Common myeloid progenitor, CD34-positive (primary cell): ENCODE results near the gene PLEKHM3.

ENCODE experiments used
- CTCF ChIA-PET: fragments of 350-600 bp; sonication (Branson Sonifier 250); formaldehyde crosslinking; loops from one replicate; lab custom pipeline; 2021; ENCODE audit warnings: antibody characterized with exemption; lab: Charles Lee
- POLR2A ChIA-PET: fragments of 350-600 bp; sonication (Branson Sonifier 250); formaldehyde crosslinking; loops from one replicate; lab custom pipeline; 2021; ENCODE audit warnings: antibody characterized with exemption; lab: Charles Lee
- DNase-seq, 3 donors: peaks; one replicate each; pipeline versions ENCODE4 v3.0.0 to v3.0.0-alpha.2; 2013
- H3K27ac ChIP-seq, 2 experiments: 1 replicate in 1 of 2; 2 replicates in 1 of 2; pipeline ENCODE4 v1.7.0; 2013; ENCODE audit warnings: inconsistent platforms in 2 of 2, low read length in 2 of 2, mild to moderate bottlenecking in 2 of 2, low read depth in 1 of 2, moderate library complexity in 1 of 2; ENCODE audit not compliant: severe bottlenecking in 2 of 2, insufficient read depth in 1 of 2, poor library complexity in 1 of 2
- H3K27me3 ChIP-seq, 5 experiments: replicated peaks in 2 of 5; 1 replicate in 3 of 5; 2 replicates in 2 of 5; pipeline versions ENCODE4 v1.6.1 to v1.7.0; 2013; ENCODE audit warnings: low read length in 4 of 5, mild to moderate bottlenecking in 2 of 5, moderate library complexity in 2 of 5, inconsistent platforms in 1 of 5; ENCODE audit not compliant: insufficient read depth in 5 of 5, control insufficient read depth in 4 of 5
- H3K36me3 ChIP-seq, 4 experiments: 1 replicate in 2 of 4; 2 replicates in 2 of 4; pipeline versions ENCODE4 v1.6.1 to v1.7.0; 2013; ENCODE audit warnings: low read length in 3 of 4, control low read depth in 1 of 4, mild to moderate bottlenecking in 1 of 4; ENCODE audit not compliant: control insufficient read depth in 4 of 4, insufficient read depth in 4 of 4
- H3K4me1 ChIP-seq, 4 experiments: 1 replicate in 3 of 4; 2 replicates in 1 of 4; pipeline versions ENCODE4 v1.6.1 to v1.7.1; 2013; ENCODE audit warnings: low read length in 3 of 4, mild to moderate bottlenecking in 3 of 4, control low read depth in 1 of 4, inconsistent platforms in 1 of 4, moderate library complexity in 1 of 4; ENCODE audit not compliant: control insufficient read depth in 4 of 4, insufficient read depth in 4 of 4; ENCODE audit errors: control extremely low read depth in 1 of 4
- H3K4me3 ChIP-seq, 7 experiments: 1 replicate in 4 of 7; 2 replicates in 3 of 7; pipeline versions ENCODE4 v1.5.1 to v1.7.0; 2013; ENCODE audit warnings: mild to moderate bottlenecking in 7 of 7, low read length in 6 of 7, moderate library complexity in 6 of 7, inconsistent platforms in 2 of 7, low read depth in 2 of 7, control low read depth in 1 of 7; ENCODE audit not compliant: insufficient read depth in 4 of 7, control insufficient read depth in 1 of 7; ENCODE audit errors: extremely low read depth in 1 of 7
- H3K9me3 ChIP-seq, 5 experiments: 1 replicate in 4 of 5; 2 replicates in 1 of 5; pipeline versions ENCODE4 v1.6.1 to v1.7.1; 2013; ENCODE audit warnings: low read length in 4 of 5, mild to moderate bottlenecking in 2 of 5, inconsistent platforms in 1 of 5, low read depth in 1 of 5, moderate library complexity in 1 of 5; ENCODE audit not compliant: control insufficient read depth in 4 of 5, insufficient read depth in 2 of 5; ENCODE audit errors: control extremely low read depth in 1 of 5
- WGBS: methylation state at CpG from one replicate; pipeline ENCODE4 v1.1.5; 2013; ENCODE audit not compliant: insufficient coverage; 5-methylcytosine and 5-hydroxymethylcytosine counted together

PLEKHM3 gene

GRCh38 chr2:207823865-207824264, 201.5 kb downstream of the PLEKHM3 start:
- Histone ChIP-seq H3K4me1 (no peaks in the 10 kb centered on the region), H3K27me3 (no peaks in the 10 kb centered on the region), H3K4me3 (no peak overlapping the region), H3K9me3 (no peaks in the 10 kb centered on the region), H3K36me3 (peaks cover 3 to 24% (median 8%) of the 10 kb centered on the region in 4 experiments), H3K27ac (no peak overlapping the region)
- WGBS, result 99% methylated on average over 9 of the region's 13 CpGs
- DNase-seq, result no peak
- POLR2A ChIA-PET, result no interaction called here
- CTCF ChIA-PET, result interaction anchor here (1.0 kb wide), 1 partner anchor 79 kb away, joined by 3 read pairs; no protein-coding TSS in a partner anchor

- no peak overlapping the region for H3K27ac ChIP-seq
- no peak for DNase-seq
- no peaks in the 10 kb centered on the region for H3K9me3 ChIP-seq
- H3K4me1 ChIP-seq, result peaks cover 0 to 6% (median 1%) of the 10 kb centered on the region in 4 experiments
- POLR2A ChIA-PET, result no interaction called here
- CTCF ChIA-PET, result interaction anchor here (1.0 to 2.1 kb wide), 2 partner anchors 11 to 16 kb away, joined by 3 to 8 read pairs; no protein-coding TSS in a partner anchor
- 92% methylated on average over 8 of the region's 11 CpGs for WGBS
- no peaks in the 10 kb centered on the region for H3K27me3 ChIP-seq
- no peak overlapping the region for H3K4me3 ChIP-seq
- peaks cover 0 to 9% (median 2%) of the 10 kb centered on the region in 4 experiments for H3K36me3 ChIP-seq
These were observed 205.2 kb downstream of the PLEKHM3 start for GRCh38 chr2:207819839-207820784.

GRCh38 chr2:207819021-207819797, 206.1 kb downstream of the PLEKHM3 start:
- CTCF ChIA-PET, result interaction anchor here (2.1 kb wide), 1 partner anchor 17 kb away, joined by 8 read pairs; no protein-coding TSS in a partner anchor
- peaks cover 0 to 9% (median 2%) of the 10 kb centered on the region in 4 experiments for H3K36me3 ChIP-seq
- H3K4me3 ChIP-seq, result no peak overlapping the region
- peaks cover 0 to 7% (median 1%) of the 10 kb centered on the region in 4 experiments for H3K4me1 ChIP-seq
- no peak overlapping the region for H3K27ac ChIP-seq
- no peaks in the 10 kb centered on the region for H3K27me3 ChIP-seq
- no peak for DNase-seq
- POLR2A ChIA-PET, result no interaction called here
- WGBS, result 79% methylated on average over 6 of the region's 10 CpGs
- H3K9me3 ChIP-seq, result no peaks in the 10 kb centered on the region

- Histone ChIP-seq H3K36me3 (peaks cover 0 to 7% (median 0%) of the 10 kb centered on the region in 4 experiments), H3K4me1 (peaks cover 0 to 7% (median 1%) of the 10 kb centered on the region in 4 experiments), H3K27ac (no peak overlapping the region), H3K27me3 (no peaks in the 10 kb centered on the region), H3K4me3 (no peak overlapping the region), H3K9me3 (no peaks in the 10 kb centered on the region)
- 95% methylated on average over 5 of the region's 5 CpGs for WGBS
- ChIA-PET CTCF (no interaction called here), POLR2A (no interaction called here)
- no peak for DNase-seq
These were observed 208.8 kb downstream of the PLEKHM3 start for GRCh38 chr2:207816546-207816945.

DNA sequence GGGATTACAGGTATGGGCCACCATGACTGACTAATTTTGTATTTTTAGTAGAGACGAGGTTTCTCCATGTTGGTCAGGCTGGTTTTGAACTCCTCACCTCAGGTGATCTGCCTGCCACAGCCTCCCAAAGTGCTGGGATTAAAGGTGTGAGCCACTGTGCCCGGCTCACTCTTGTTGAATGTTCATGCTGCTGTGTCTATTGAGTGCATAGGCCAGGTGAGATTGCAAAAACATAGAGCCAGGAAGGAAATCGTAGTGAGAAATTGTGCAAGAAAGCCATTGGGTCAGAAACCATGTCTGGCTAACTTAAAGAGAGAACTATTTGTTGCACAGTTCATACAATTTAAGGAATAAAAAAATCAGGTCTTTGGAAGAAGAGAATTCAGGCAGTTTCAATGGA, 210.1 kb downstream of the PLEKHM3 start:
- POLR2A ChIA-PET, result no interaction called here
- Histone ChIP-seq H3K27me3 (no peaks in the 10 kb centered on the region), H3K27ac (no peak overlapping the region), H3K9me3 (no peaks in the 10 kb centered on the region), H3K4me1 (peaks cover 0 to 19% (median 11%) of the 10 kb centered on the region in 4 experiments), H3K36me3 (peaks cover 0 to 3% (median 0%) of the 10 kb centered on the region in 4 experiments), H3K4me3 (no peak overlapping the region)
- DNase-seq, result no peak
- CTCF ChIA-PET, result interaction anchor here (1.3 to 1.5 kb wide), 2 partner anchors 24 to 33 kb away, joined by 3 to 6 read pairs; no protein-coding TSS in a partner anchor
- WGBS, result 81% methylated on average over 2 of the region's 3 CpGs

DNA sequence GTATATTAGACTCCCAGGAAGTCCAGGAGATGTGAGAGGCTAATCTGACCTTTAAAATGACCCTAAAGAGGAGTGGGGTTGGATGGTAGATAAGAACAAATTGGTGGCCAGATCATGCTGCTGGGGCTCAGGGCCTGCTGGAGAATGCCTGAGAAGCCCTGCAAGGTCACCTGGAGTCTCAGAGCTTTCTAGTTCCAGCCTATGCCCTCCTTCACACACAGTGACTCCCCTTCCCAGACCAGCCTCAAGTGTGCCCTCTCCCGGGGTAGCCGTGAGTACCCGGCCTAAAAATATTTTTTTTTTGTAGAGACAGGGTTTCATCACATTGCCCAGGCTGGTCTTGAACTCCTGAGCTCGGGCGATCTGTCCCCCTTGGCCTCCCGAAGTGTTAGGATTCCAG, 211.4 kb downstream of the PLEKHM3 start:
- Histone ChIP-seq H3K27me3 (no peaks in the 10 kb centered on the region), H3K9me3 (no peaks in the 10 kb centered on the region), H3K36me3 (no peaks in the 10 kb centered on the region), H3K4me1 (peaks cover 0 to 22% (median 13%) of the 10 kb centered on the region in 4 experiments), H3K27ac (no peak overlapping the region), H3K4me3 (no peak overlapping the region)
- POLR2A ChIA-PET, result no interaction called here
- DNase-seq, result no peak
- CTCF ChIA-PET, result interaction anchor here (0.6 to 1.8 kb wide), 8 partner anchors 8 to 68 kb away, joined by 3 to 6 read pairs (median 4); no protein-coding TSS in a partner anchor
- WGBS, result 95% methylated on average over 3 of the region's 6 CpGs
